ENCODE results near the gene ZNF554.
"Not testable (repeated sequence)": the region's sequence is repeated elsewhere in the genome, so short reads cannot be mapped to it uniquely, and the experiment has no call there.

ZNF554 gene

DNA sequence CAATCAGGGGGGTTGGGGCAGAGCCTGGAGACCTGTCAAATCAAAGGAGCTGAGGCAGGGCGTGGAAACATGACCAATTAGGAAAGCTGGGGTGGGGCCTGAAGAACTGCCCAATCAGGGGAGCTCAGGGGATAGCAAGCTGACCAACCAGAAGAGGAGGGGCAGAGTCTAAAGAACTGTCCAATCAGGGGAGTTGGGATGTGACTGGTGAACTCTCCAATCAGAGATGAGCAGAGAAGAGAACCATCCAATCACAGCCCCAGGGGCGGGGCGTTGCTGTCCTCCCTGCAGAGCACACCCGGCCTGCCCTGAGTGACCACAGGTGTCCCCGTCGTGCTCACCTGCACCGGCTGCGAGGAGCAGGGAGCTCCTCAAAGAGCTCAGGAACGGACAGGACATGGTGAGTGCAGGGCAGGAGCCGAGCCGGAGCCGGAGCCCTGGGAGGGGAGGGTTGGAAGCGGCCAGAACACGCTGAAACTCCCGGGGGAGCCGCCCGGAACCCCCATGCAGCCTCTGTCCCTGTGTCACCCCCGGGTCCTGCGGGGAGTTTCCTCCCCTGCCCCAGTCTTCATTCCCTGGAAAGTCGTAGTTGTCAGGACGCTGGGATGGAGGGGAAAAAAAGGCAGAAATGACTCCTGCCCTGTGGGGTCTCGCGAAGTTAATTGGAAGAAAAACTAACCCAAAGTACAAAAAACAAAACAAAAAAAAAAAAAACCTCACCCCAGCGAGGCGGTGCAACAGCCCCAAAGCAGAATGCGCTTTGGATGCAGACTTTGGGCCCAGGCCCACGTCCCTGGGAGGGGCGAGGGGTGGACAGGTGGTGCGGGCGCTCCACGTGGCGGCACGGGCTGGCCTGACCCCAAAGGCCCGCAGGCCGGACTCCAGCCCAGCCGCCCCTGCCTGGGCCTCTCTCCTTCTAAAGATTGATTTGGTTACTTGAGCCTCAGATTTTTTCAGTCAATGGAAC lies 47.6 kb downstream of the ZNF554 start, which contains the start of gene ZNF556:
Gene ZNF556, plus strand, starts transcription at position 311 of the 967 bp plus-strand sequence. Its CDS starts 87 bp downstream, at position 398.
- Histone ChIP-seq H3K27ac (peak within 1 kb of the TSS in 8 of 11 experiments; percentile 59 to 84 (median 76); a peak in 15 of 22 replicates), H3K27me3 (no peaks in the 10 kb centered on the region), H3K9ac (peak within 1 kb of the TSS in 4 of 11 experiments; percentile 66 to 77 (median 72); a peak in 6 of 22 replicates), H3K4me3 (peak within 1 kb of the TSS in 1 of 10 experiments; percentile 3; a peak in 1 of 20 replicates), H3K4me2 (peak within 1 kb of the TSS in 10 of 11 experiments; percentile 17 to 75 (median 68); a peak in 17 of 22 replicates), H3K4me1 (peaks cover 10 to 53% (median 37%) of the 10 kb centered on the region in 10 experiments; a peak in 19 of 20 replicates), H3K36me3 (no peaks in the 10 kb centered on the region), H4K20me1 (no peaks in the 10 kb centered on the region), H3K9me3 (replicated peaks in 1 of 11) (peaks cover 57 to 89% (median 72%) of the 10 kb centered on the region in 11 experiments)
- TF ChIP-seq Cebpa-rat (IDR thresholded peaks at IDR 0.05) = no peak

DNA sequence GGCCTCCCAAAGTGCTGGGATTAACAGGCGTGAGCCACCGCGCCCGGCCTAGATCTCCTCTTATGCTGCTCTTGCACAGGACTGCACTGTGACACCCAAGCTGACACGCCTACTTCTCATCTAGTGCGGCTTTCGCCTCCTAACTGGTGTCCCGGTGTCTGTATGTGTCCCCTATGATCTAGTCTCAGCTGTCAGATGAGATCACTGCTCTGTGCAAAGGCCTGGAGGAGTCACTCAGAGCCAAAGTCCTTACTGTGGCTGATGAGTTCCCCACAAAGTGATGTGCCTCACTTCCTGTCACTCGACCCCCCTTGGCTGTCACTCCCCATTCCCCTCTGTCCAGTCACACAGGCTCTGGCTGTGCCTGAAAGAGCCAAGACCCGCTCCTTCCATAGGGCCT lies 50.0 kb downstream of the ZNF554 start:
- no peaks in the 10 kb centered on the region for H4K20me1 ChIP-seq
- H3K4me2 ChIP-seq = no peak overlapping the region
- no peaks in the 10 kb centered on the region for H3K27me3 ChIP-seq
- no peak overlapping the region for H3K27ac ChIP-seq
- no peak overlapping the region for H3K4me3 ChIP-seq
- no peaks in the 10 kb centered on the region for H3K36me3 ChIP-seq
- no peak for TF ChIP-seq Cebpa-rat (IDR thresholded peaks at IDR 0.05)
- peaks cover 69 to 83% (median 70%) of the 10 kb centered on the region in 11 experiments for H3K9me3 ChIP-seq (replicated peaks in 1 of 11)
- H3K9ac ChIP-seq = no peak overlapping the region
- H3K4me1 ChIP-seq = peaks cover 14 to 55% (median 45%) of the 10 kb centered on the region in 10 experiments; a peak in 19 of 20 replicates

DNA sequence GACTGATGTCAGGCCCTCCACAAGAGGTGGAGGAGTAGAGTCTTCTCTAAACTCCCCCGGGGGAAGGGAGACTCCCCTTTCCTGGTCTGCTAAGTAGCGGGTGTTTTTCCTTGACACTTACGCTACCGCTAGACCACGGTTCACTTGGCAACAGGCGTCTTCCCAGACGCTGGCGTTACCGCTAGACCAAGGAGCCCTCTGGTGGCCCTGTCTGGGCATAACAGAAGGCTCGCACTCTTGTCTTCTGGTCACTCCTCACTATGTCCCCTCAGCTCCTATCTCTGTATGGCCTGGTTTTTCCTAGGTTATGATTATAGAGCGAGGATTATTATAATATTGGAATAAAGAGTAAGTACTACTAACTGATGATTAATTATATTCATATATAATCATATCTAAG lies 52.5 kb downstream of the ZNF554 start:
- Histone ChIP-seq H3K9me3 (replicated peaks in 1 of 11) (peaks cover 80 to 94% (median 87%) of the 10 kb centered on the region in 11 experiments), H3K4me2 (peak overlapping the region in 7 of 11 experiments; percentile 15 to 50 (median 37); a peak in 5 of 22 replicates), H3K4me1 (peaks cover 10 to 31% (median 23%) of the 10 kb centered on the region in 10 experiments; a peak in 18 of 20 replicates), H3K36me3 (peaks cover 0 to 11% (median 0%) of the 10 kb centered on the region in 11 experiments; a peak in 3 of 22 replicates), H3K27ac (peak overlapping the region in 4 of 11 experiments; percentile 28 to 75 (median 60); a peak in 5 of 22 replicates), H3K4me3 (peak overlapping the region in 2 of 10 experiments; percentile 14 to 35; a peak in 3 of 20 replicates)
- not testable (repeated sequence) for H3K27me3 ChIP-seq, H3K9ac ChIP-seq, H4K20me1 ChIP-seq

DNA sequence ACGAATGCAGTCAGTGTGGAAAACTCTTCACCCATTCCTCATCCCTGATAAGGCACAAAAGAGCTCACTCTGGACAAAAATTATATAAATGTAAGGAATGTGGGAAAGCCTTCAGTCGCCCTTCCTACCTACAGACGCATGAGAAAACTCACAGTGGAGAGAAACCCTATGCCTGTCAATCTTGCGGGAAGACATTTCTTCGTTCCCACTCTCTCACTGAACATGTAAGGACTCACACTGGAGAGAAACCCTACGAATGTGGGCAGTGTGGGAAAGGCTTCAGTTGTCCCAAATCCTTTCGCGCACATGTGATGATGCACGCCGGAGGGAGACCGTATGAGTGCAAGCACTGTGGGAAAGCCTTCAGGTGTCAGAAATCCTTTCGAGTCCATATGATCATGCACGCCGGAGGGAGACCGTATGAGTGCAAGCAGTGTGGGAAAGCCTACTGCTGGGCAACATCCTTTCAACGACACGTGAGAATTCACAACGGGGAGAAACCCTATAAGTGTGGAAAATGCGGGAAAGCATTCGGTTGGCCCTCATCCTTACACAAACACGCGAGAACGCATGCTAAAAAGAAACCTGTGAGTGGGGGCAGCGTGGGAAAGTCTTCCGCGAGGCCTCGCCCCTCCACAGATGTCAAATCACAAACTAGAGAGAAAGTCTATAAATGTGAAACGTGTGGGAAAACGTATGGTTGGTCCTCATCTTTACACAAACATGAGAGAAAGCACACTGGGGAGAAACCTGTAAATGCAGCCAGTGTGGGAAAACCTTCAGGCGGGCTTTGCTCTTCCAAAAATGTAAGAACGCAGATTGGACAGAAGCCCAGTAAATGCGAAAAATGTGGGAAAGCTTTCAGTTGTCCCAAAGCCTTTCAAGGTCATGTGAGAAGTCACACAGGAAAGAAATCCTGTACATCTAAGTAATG lies 58.0 kb downstream of the ZNF554 start:
- no peak overlapping the region for H3K27ac ChIP-seq
- H4K20me1 ChIP-seq = no peaks in the 10 kb centered on the region
- no peaks in the 10 kb centered on the region for H3K27me3 ChIP-seq
- H3K4me1 ChIP-seq = peaks cover 0 to 12% (median 11%) of the 10 kb centered on the region in 10 experiments; a peak in 13 of 20 replicates
- H3K4me3 ChIP-seq = peak overlapping the region in 6 of 10 experiments; percentile 7 to 29 (median 18); a peak in 7 of 20 replicates
- peaks cover 92 to 100% (median 96%) of the 10 kb centered on the region in 11 experiments for H3K9me3 ChIP-seq (replicated peaks in 1 of 11)
- no peak overlapping the region for H3K4me2 ChIP-seq
- H3K9ac ChIP-seq = no peak overlapping the region
- no peak for TF ChIP-seq Cebpa-rat (IDR thresholded peaks at IDR 0.05)
- peaks cover 0 to 11% (median 0%) of the 10 kb centered on the region in 11 experiments; a peak in 3 of 22 replicates for H3K36me3 ChIP-seq

DNA sequence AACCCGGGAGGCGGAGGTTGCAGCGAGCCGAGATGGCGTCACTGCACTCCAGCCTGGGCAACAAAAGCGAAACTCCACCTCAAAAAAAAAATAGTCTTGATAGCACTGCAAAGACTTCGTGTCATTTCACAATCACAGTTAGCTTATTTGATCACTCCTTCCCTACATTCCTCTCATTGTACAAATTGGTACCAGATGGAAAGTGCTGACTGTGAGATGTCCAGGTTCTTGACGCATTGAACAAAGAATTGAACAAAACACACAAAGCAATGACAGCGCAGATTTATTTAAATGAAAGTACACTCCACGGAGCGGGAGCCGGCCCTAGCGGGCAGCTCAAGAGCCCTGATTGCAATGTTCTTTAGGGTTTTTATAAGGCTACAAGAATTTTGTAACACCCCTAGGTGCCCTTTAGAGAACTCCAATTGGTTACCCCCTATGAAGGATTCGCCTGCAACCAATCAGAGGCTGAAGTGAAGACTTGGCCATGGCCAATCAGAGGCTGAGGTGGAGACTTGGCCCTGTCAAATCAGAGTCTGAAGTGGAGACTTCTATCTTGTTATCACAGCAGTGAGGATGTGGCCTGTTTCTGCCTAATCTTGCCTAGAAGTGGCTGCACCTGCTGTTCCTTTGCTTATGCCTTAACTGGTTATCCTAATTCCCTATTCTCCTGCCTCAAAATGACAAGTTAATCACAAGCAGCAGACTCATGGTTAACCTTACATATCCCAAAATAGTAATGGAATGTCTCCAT lies 64.2 kb downstream of the ZNF554 start:
- Histone ChIP-seq H4K20me1 (no peaks in the 10 kb centered on the region), H3K4me1 (peaks cover 13 to 26% (median 23%) of the 10 kb centered on the region in 10 experiments; a peak in 19 of 20 replicates), H3K9me3 (replicated peaks in 1 of 11) (peaks cover 65 to 73% (median 72%) of the 10 kb centered on the region in 11 experiments), H3K4me3 (no peak overlapping the region), H3K9ac (no peak overlapping the region), H3K36me3 (no peaks in the 10 kb centered on the region), H3K27ac (no peak overlapping the region), H3K4me2 (no peak overlapping the region), H3K27me3 (no peaks in the 10 kb centered on the region)
- TF ChIP-seq Cebpa-rat (IDR thresholded peaks at IDR 0.05) = no peak

DNA sequence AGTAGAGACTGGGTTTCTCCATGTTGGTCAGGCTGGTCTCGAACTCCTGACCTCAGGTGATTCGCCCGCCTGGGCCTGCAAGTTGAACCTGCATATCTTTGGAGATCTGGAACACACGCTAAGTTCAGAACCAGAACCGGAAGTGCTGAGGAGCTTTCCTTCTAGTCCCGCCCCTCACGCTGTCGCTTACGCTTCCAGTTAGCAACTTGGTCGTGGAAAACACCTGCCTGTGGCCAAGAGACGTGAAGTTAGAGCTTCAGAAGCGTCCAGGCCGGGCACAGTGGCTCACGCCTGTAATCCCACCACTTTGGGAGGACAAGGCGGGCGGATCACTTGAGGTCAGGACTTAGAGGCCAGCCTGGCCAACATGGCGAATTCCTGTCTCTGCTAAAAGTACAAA lies 66.1 kb downstream of the ZNF554 start:
- Histone ChIP-seq H3K27ac (peak overlapping the region in 2 of 11 experiments; percentile 23 to 29; a peak in 2 of 22 replicates), H3K4me2 (no peak overlapping the region), H3K36me3 (peaks cover 0 to 12% (median 5%) of the 10 kb centered on the region in 11 experiments; a peak in 9 of 22 replicates), H3K9ac (no peak overlapping the region), H3K27me3 (no peaks in the 10 kb centered on the region), H3K4me1 (peaks cover 19 to 40% (median 33%) of the 10 kb centered on the region in 10 experiments; a peak in 19 of 20 replicates), H3K4me3 (no peak overlapping the region), H3K9me3 (replicated peaks in 1 of 11) (peaks cover 58 to 73% (median 72%) of the 10 kb centered on the region in 11 experiments), H4K20me1 (no peaks in the 10 kb centered on the region)
- TF ChIP-seq Cebpa-rat (IDR thresholded peaks at IDR 0.05) = no peak
